ENCODE results near the gene MXD3. TPM values are rescaled to one million over a fixed set of nuclear protein-coding genes. Genes with fewer than 3 reads are reported as not detected.

The MXD3 gene
- total and polyA plus RNA-seq, 10 of the 15 experiments (the other 5 are each of a cell fraction or from before 2014, with no cell fraction given): 0.24 to 29.8 (median 13.5) TPM

DNA sequence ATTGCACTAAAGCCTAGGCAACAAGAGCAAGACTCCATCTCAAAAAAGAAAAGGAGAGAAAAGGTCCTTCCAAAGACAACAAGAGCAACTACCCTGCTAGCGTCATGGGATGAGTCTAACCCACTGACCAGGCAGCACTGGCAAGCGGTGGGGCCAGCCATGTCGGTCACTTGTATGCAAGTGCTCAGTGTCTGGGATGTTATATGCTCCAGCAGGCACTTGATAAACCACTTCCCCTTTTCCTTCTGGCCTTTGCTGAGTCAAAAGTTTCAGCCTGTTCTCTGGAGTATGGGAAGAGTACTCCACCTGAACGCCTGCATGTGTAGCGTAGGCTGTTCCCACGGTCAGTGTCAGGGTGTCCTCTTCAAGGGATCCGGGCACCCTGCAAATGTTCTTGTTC is 9.2 kb upstream of the MXD3 start (continued):
- no peak for TF ChIP-seq TCF3 (IDR thresholded peaks at IDR 0.05; ENCODE audit: borderline replicate concordance, insufficient read depth, low read depth, low read length)
- peak; percentile 57 to 65; a peak in 3 of 4 replicates for TF ChIP-seq IKZF2 (IDR thresholded peaks at IDR 0.05)
- TF ChIP-seq, protein P1, sequence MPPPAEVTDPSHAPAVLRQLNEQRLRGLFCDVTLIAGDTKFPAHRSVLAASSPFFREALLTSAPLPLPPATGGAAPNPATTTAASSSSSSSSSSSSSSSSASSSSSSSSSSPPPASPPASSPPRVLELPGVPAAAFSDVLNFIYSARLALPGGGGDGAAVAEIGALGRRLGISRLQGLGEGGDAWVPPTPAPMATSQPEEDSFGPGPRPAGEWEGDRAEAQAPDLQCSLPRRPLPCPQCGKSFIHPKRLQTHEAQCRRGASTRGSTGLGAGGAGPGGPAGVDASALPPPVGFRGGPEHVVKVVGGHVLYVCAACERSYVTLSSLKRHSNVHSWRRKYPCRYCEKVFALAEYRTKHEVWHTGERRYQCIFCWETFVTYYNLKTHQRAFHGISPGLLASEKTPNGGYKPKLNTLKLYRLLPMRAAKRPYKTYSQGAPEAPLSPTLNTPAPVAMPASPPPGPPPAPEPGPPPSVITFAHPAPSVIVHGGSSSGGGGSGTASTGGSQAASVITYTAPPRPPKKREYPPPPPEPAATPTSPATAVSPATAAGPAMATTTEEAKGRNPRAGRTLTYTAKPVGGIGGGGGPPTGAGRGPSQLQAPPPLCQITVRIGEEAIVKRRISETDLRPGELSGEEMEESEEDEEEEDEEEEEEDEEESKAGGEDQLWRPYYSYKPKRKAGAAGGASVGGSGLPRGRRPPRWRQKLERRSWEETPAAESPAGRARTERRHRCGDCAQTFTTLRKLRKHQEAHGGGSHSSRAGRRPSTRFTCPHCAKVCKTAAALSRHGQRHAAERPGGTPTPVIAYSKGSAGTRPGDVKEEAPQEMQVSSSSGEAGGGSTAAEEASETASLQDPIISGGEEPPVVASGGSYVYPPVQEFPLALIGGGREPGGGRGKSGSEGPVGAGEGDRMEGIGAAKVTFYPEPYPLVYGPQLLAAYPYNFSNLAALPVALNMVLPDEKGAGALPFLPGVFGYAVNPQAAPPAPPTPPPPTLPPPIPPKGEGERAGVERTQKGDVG (CRISPR knock-in tag; IDR thresholded peaks at IDR 0.05): no peak
- TF ChIP-seq CREM (IDR thresholded peaks at IDR 0.05; ENCODE audit: low read depth): no peak
- 0 out of 2 replicates have a peak, but pooled peaks have one; percentile 18 for TF ChIP-seq DPF2 (IDR thresholded peaks at IDR 0.05)
- TF ChIP-seq, protein P2, sequence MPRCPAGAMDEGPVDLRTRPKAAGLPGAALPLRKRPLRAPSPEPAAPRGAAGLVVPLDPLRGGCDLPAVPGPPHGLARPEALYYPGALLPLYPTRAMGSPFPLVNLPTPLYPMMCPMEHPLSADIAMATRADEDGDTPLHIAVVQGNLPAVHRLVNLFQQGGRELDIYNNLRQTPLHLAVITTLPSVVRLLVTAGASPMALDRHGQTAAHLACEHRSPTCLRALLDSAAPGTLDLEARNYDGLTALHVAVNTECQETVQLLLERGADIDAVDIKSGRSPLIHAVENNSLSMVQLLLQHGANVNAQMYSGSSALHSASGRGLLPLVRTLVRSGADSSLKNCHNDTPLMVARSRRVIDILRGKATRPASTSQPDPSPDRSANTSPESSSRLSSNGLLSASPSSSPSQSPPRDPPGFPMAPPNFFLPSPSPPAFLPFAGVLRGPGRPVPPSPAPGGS (IDR thresholded peaks at IDR 0.05; ENCODE audit: borderline replicate concordance, insufficient read depth, low read depth, low read length, poor library complexity, severe bottlenecking): peak; percentile 28
- peak; percentile 97 for TF ChIP-seq SPI1 (IDR thresholded peaks at IDR 0.05; ENCODE audit: borderline replicate concordance, insufficient read depth, low read depth, low read length)
- TF ChIP-seq, protein P3, sequence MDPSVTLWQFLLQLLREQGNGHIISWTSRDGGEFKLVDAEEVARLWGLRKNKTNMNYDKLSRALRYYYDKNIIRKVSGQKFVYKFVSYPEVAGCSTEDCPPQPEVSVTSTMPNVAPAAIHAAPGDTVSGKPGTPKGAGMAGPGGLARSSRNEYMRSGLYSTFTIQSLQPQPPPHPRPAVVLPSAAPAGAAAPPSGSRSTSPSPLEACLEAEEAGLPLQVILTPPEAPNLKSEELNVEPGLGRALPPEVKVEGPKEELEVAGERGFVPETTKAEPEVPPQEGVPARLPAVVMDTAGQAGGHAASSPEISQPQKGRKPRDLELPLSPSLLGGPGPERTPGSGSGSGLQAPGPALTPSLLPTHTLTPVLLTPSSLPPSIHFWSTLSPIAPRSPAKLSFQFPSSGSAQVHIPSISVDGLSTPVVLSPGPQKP (IDR thresholded peaks at IDR 0.05; ENCODE audit: low read depth, low read length): no peak
- no peak for TF ChIP-seq RBBP5 (conservative IDR thresholded peaks at IDR 0.05)
- TF ChIP-seq, protein P4, sequence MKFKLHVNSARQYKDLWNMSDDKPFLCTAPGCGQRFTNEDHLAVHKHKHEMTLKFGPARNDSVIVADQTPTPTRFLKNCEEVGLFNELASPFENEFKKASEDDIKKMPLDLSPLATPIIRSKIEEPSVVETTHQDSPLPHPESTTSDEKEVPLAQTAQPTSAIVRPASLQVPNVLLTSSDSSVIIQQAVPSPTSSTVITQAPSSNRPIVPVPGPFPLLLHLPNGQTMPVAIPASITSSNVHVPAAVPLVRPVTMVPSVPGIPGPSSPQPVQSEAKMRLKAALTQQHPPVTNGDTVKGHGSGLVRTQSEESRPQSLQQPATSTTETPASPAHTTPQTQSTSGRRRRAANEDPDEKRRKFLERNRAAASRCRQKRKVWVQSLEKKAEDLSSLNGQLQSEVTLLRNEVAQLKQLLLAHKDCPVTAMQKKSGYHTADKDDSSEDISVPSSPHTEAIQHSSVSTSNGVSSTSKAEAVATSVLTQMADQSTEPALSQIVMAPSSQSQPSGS (IDR thresholded peaks at IDR 0.05; ENCODE audit: low read length): peak; percentile 29; the same call in 1 of the 2 replicates
- no peak for TF ChIP-seq PML (IDR thresholded peaks at IDR 0.05; ENCODE audit: low read length)
- peak; percentile 67 for TF ChIP-seq IKZF1 (conservative IDR thresholded peaks at IDR 0.05)
- peak; percentile 12 for TF ChIP-seq MEF2B (IDR thresholded peaks at IDR 0.05; ENCODE audit: partially characterized antibody, poor library complexity, severe bottlenecking)
- no peak for TF ChIP-seq SMAD5 (IDR thresholded peaks at IDR 0.05; ENCODE audit: low read depth)

All from GM12878 (cell line).